GM18867 (cell line): Measurements from ENCODE around the gene BTBD3.
A peak's percentile ranks its signal among the peaks of the same experiment; 100 is the strongest.

Source experiments
- ATAC-seq: cut with Tn5 transposase; IDR thresholded peaks from one replicate; pipeline ENCODE4 v1.9.1; 2021; ENCODE audit warnings: mild to moderate bottlenecking, moderate library complexity; ENCODE audit not compliant: unreplicated experiment

Gene BTBD3

DNA sequence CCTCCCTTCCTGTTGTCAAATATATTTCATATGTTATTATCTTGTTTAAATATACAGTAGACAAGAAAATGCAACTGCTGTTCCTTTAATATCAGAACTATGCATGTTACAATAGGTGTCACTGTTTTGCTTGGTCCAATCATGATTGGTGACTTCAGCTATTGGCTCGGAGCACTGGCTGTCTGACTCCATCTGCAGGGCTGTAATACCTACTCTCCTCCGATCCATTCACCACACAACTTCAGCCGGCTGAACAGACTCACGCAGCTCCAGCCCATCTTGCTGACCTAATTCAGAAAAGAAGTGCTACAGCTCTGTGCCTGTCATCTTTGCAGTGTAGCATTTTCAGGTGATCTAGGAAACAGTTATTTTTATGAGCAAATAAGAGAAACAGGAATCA lies at the start of gene BTBD3:
BTBD3 (plus strand) TSS at position 231 of the 400 bp plus-strand sequence. CDS start 383 bp downstream, outside the sequence.
- ATAC-seq: peak; percentile 63

- ATAC-seq: no peak
Observed at GRCh38 chr20:11869641-11870040, 48.1 kb upstream of the BTBD3 start.

DNA sequence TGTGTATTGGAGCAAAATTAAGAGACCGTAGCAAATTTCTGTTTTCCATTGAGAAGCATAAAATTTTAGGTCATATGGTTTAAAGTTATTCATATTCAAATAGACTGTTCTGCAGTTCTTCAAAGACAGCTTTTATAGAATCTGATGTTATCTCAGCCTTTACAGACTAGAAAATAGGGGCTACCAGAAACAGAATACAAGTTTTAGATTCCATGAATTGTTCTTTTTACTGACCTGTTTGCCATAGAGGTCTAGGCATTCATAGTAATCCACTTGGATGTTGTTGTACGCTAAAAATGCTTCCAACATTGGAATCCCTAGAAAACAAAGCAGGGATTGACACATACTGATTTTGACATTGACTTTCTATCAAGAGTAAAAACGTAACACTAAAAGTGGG lies 47.3 kb upstream of the BTBD3 start:
- ATAC-seq: no peak

DNA sequence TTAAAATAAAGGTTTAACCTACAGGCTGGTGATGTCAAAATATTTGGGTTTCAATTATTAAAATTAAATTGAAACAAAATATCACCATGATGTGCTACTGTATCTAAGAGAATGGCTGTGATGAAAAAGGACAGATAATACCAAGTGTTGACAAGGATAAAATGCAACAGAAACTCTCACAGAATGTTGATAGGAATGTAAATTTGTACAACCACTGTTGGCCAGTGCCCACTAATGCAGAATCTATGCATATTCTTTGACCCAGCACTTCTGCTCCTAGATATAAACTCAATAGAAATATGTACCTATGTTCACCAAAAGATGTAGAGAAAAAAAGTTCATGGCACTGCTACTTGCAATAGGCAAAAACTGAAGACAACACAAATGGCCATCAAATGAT lies 41.1 kb upstream of the BTBD3 start:
- ATAC-seq: no peak

GRCh38 chr20:11880680-11881079 lies 37.0 kb upstream of the BTBD3 start:
- no peak for ATAC-seq

GRCh38 chr20:11881449-11881848 lies 36.2 kb upstream of the BTBD3 start:
- no peak for ATAC-seq

DNA sequence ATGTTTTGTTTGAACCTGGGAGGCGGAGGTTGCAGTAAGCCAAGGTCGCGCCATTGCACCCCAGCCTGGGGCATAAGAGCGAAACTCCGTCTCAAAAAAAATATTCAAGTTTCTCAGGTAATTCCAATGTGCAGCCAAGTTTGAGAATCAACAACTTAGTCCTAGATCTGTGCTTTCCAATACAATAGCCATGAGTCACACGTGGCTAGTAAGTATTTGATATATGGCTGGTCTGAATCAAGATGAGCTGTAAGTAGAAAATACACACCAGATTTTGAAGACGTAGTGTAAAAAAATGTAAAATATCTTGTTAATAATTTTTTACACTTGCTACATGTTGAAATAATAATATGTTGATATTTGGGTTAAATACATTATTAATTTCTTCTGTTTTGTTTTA lies 35.0 kb upstream of the BTBD3 start:
- no peak for ATAC-seq

DNA sequence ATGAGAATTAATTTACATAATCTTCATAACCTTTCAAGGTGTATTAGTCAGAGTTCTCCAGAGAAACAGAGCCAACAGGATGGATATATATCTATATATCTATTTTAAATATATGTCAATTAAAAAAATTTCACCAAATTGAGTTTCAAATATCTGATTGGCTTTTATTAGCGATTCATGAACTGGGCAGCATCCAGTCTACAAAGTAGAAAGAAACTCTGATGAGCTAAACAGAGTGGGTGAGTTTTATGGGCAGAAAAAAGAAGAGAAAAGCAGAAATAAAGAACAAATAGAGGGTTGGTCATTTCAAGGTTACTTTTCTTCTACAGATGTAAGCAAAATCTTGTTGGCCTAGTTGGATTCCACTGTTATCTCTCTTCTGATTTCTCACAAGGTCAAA lies 29.0 kb upstream of the BTBD3 start:
- no peak for ATAC-seq

DNA sequence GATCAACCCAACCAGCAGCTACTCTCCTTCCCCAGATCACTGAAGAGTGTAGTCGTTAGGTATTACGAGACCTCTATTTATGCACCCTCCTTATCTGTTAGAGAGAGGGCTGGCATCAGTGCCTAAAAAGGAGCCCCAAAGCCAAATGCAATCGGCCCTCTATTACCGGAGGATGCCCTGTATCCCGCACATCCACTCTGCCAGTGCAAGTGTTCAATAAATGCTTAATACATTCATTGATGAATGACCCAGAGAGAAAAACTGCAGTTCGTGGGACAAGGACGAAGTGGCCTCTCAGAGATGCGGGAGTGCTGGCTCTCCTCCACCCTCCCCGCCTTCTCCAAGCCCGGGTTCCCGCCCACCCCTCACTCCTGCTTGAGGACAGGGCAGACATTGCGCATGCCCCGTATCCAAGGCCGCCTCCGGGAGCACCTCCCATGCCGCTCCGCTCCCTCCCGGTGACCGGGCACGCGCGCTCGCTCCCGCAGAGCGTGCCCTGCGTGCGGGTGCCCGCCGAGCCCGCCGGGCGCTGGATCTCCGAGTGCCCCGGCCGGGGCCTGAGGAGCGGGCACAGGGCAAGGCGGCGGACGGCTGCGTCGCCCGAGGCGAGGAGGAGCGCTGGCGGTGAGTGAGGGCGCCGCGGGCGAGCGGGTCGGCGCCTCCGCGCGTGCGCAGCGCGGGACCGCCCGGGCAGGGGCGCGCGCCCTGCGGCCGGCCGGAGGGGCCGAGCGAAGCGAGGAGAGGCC lies 27.2 kb upstream of the BTBD3 start:
- peak; percentile 50 for ATAC-seq

DNA sequence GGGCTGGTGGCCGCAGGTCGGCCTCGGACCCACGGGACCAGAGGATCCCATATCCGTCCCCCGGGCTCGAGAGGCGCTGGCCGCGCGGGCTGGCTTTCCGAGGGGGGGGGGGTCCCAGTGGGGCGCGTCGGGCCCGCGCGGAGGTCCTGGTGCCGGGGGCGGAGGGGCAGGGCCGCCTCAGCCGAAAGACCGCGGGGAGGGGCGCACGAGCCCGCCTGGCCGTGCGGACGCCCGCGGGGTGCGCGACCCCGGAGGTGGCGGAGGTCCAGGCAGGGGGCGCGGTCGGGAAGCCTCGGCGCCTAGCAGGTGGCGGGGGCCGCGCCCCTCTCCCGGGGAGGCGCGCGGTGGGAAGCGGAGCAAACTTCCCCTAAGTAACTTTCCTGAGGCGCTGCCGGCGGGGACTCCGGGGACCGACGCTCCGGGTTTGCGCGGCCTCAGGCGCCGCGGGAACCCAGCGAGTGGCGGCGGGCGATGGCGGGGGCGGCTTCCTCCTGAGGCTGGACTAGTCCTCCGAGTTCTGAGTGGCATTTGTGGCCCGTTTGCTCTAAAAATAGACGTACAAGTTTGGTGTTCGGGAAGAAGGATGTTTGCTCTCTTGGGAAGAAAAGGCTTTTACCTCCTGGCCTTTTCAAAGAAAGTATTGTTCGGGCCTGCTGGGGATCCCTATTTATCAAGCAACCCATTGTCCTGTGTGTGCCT lies 26.5 kb upstream of the BTBD3 start:
- ATAC-seq: peak; percentile 17

- no peak for ATAC-seq
Observed at GRCh38 chr20:11891776-11892545, 25.7 kb upstream of the BTBD3 start.

DNA sequence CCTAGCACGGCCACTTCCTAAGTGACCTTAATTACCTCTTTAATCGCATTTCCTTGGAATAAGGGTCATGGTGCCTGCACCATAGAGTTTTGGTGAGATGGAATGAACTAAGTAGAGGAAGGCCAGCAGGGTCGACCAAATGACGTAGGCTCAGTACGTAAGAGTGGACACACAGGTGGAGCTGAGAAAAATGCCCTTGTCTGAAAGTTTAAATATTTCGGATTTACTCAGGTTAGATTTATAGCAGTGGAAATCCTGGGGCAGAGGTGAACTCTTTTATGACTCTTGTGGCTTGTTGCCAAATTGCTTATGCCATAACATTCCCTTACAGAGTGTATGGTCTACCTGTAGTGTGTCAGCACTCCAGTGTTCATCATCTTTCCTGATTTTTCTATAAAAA lies 23.6 kb upstream of the BTBD3 start:
- no peak for ATAC-seq

DNA sequence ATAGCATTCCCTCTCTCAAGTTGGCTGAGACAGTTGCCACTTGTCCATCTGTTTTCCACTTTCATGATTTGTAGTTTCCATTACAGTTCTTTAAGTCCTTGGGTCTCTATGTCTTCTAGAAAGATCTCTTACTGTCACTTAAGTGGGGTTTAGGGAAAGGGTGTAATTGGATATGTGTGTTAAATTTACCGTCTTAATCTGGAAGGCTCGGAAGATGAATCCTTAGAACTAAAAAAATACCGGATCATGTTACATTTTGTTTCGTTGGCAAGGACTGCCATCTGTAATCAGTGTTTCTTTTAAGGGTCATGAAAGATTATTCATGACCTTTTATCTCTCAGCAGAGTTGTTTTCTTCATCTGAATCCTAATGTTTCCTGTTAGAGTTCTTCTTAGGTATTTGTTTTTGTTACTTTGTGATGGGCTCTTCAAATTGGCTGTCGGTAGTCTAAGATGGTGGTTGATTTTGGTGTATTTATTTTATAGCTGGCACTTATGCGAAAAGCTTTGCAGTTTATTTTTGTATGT lies 21.8 kb upstream of the BTBD3 start:
- ATAC-seq: no peak

GRCh38 chr20:11901127-11901526 lies 16.6 kb upstream of the BTBD3 start:
- no peak for ATAC-seq

DNA sequence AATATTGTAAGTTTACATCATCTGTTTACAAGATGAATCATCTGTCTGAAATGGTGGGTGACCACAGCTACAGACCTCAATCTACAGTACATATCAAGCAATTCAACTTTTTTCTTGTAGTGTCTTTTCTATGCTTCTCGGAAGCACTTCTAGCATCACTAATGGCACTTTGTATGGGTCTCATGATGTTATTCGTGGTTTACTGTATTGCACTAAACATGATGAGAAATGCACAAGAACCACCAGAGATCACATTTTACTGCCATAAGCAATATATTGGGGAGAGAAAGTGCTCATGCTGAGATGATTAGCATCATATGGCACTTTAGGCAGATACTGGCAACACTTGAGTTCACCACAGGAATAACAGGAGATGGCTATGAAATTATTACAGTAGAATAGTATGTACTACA lies 15.4 kb upstream of the BTBD3 start:
- ATAC-seq: no peak

DNA sequence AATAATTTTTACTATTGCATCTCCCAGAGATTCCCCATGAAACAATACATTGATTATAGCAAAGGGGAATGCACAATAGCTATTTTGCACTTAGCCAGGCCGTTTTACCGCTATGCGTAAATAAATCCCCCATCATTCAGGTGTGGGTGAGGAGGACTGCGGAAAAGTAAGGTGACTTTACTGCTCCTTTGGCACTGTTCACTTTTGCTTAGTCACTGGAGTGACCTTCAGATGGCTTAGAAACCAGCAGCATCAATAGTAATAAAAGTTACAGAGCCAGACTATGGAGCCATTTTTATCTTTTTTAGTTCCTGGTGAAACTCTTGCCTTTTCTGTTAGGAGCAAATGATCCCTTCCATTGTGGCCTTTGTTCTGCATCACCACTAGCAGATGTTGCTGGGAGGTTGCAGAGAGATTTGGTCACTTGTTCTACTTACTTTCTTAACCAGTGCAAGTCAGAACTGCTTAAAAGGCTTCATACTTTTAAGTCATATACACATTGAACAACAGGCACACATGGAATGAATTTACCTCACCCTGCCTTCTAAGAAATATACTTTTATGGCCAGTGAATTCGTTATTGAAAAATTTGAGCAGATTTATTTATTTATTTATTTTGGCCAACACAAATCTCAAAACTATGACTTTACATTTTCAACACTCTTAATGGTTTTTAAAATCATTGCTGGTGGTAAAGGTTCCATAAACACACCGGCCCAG lies 12.1 kb upstream of the BTBD3 start:
- no peak for ATAC-seq

GRCh38 chr20:11906626-11907480 lies 10.8 kb upstream of the BTBD3 start:
- ATAC-seq: no peak

DNA sequence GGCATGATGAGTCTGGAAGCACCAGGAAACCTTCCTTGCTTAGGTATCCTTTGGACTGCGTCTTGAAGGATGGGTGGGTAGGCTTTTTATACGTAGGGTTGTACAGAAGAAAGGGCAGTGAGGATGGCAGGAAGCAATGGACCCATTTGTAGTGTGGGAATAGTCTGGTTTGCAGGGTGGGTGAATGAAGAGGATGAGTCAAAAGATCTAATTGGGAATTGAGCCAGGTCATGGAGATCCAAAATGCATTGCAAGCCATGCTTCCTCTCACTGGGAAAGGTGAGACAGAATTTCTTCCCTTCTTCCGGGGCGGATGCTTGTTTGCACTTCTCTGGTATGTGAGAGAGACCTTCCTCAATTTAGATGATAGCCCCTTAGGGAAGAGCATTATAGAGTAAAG lies 10.1 kb upstream of the BTBD3 start:
- ATAC-seq: no peak

DNA sequence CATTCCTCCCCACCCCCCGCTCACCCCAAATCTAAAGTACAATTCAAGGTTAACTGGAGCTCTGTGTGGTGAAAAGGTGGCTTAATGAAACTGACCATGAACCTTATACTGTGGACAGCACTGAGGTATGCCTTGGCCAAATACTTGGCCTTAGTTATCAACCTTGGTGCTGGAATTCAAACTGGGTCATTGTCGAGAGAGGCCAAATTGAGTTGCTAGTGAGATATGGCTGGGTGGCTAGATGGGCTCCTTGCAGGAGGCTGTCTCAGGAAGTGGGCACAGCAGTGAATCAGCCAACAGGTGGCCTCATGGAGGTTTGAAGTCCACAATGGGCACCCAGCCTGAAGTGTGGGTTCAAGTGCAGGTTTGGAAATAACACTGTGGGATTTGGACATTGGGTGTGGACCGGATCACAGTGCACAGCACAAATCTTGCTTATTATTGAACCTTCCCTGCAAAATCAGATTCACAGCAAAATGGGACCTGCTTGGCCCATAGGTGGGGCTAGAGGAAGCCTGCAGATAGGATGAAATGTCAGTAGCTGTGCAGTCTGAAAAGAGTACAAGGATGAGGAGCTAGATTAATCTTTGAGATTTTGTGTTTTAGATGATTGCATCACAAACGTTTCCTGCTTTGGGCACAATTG lies 5.6 kb upstream of the BTBD3 start:
- ATAC-seq: peak; percentile 39
